K562 (cell line): ENCODE results near the gene MPIG6B. TPM values are rescaled to one million over a fixed set of nuclear protein-coding genes. Genes with fewer than 3 reads are reported as not detected.

ENCODE experiments used
- ARID2 ChIP-seq: fragments of 450-650 bp; IDR thresholded peaks from 2 replicates; pipeline ENCODE4 v1.6.1; 2017; ENCODE audit warnings: antibody characterized with exemption, mild to moderate bottlenecking
- ARID3B ChIP-seq: fragments of 250-450 bp; sonication (Bioruptor Pico); IDR thresholded peaks from 2 replicates; pipeline ENCODE4 v1.4.0; 2020; ENCODE audit warnings: borderline replicate concordance
- BRF1 ChIP-seq: IDR thresholded peaks from 3 replicates; pipeline ENCODE4 v1.6.1; 2011; ENCODE audit warnings: borderline replicate concordance, mild to moderate bottlenecking; ENCODE audit not compliant: insufficient read length; ENCODE audit errors: extremely low read depth
- CBX8 ChIP-seq: fragments of 200-600 bp; sonication (generic); IDR thresholded peaks from 2 replicates; pipeline ENCODE4 v1.6.1; 2012; ENCODE audit warnings: borderline replicate concordance, mixed run types, low read depth, mild to moderate bottlenecking, moderate library complexity, mixed read lengths, low read length, control low read depth, inconsistent platforms; ENCODE audit not compliant: poor library complexity, severe bottlenecking; ENCODE audit errors: extremely low read depth
- CHAMP1 ChIP-seq: fragments of 450-650 bp; IDR thresholded peaks from 2 replicates; pipeline ENCODE4 v1.6.1; 2016; ENCODE audit warnings: mild to moderate bottlenecking
- CTCF ChIP-seq, 3 experiments: IDR thresholded peaks in 2 of 3; conservative IDR thresholded peaks in 1 of 3; 2 replicates each; pipeline ENCODE4 v1.5.1; 2011 to 2012; ENCODE audit warnings: low read length in 3 of 3, mild to moderate bottlenecking in 3 of 3, control low read depth in 2 of 3, improper control_type of control experiment in 1 of 3, inconsistent platforms in 1 of 3, low read depth in 1 of 3, mixed read lengths in 1 of 3, moderate library complexity in 1 of 3; ENCODE audit not compliant: insufficient read depth in 2 of 3
- E2F3 ChIP-seq: fragments of 250-450 bp; sonication (Bioruptor Pico); IDR thresholded peaks from 2 replicates; pipeline ENCODE4 v1.4.0; 2020; ENCODE audit warnings: mild to moderate bottlenecking
- EP300 ChIP-seq: IDR thresholded peaks from 2 replicates; pipeline ENCODE4 v1.6.1; 2012; ENCODE audit warnings: low read length, improper control_type of control experiment
- FOSL1 ChIP-seq: fragments of 200-800 bp; sonication (Bioruptor generic); conservative IDR thresholded peaks from 2 replicates; pipeline ENCODE4 v1.6.1; 2016; ENCODE audit warnings: missing genetic modification characterization, missing compliant biosample characterization
- HDGF ChIP-seq: fragments of 450-650 bp; IDR thresholded peaks from 2 replicates; pipeline ENCODE4 v1.6.1; 2016
- MIER1 ChIP-seq: fragments of 450-650 bp; IDR thresholded peaks from 2 replicates; pipeline ENCODE4 v1.6.1; 2016; ENCODE audit warnings: antibody characterized with exemption, mild to moderate bottlenecking, low read depth
- MLLT1 ChIP-seq, 2 experiments: fragments of 450-650 bp; IDR thresholded peaks; 2 replicates each; pipeline ENCODE4 v1.6.1; 2016
- NFYB ChIP-seq: IDR thresholded peaks from 2 replicates; pipeline ENCODE4 v1.6.1; 2011; ENCODE audit warnings: mild to moderate bottlenecking, moderate library complexity; ENCODE audit not compliant: insufficient read length; ENCODE audit errors: extremely low read depth
- THRB ChIP-seq: fragments of 450-650 bp; formaldehyde crosslinking; conservative IDR thresholded peaks from 2 replicates; pipeline ENCODE4 v1.4.0; 2022; ENCODE audit warnings: mild to moderate bottlenecking, missing genetic modification characterization
- TRIM28 ChIP-seq: fragments of 450-650 bp; IDR thresholded peaks from 2 replicates; pipeline ENCODE4 v1.6.1; 2017
- USF1 ChIP-seq: sonication (generic); formaldehyde crosslinking; IDR thresholded peaks from 2 replicates; pipeline ENCODE4 v1.9.0; 2022; ENCODE audit warnings: mild to moderate bottlenecking, missing genetic modification reagents
- ZNF133 ChIP-seq: fragments of 250-450 bp; sonication (Bioruptor Pico); IDR thresholded peaks from 2 replicates; pipeline ENCODE4 v1.4.0; 2020; ENCODE audit warnings: mild to moderate bottlenecking
- polyA plus RNA-seq, 8 experiments: library from polyadenylated mRNA; depleted of rRNA in 4 of 8; stranded (reverse) in 5 of 8; unstranded in 3 of 8; fragments of >200 nt; fragmentation: Nextera tagmentation in 2 of 8; fragmentation: Illumina TruSeq in 1 of 8; extraction: Ambion mirVana in 2 of 8; extraction: Trizol in 1 of 8; gene quantifications; 2 replicates each; pipeline versions ENCODE4 v1.2.1 to v1.2.3, GENCODE V29; 2011 to 2014; ENCODE audit warnings: inconsistent platforms in 1 of 8, missing spikeins in 1 of 8
- total RNA-seq, 7 experiments: library from RNA; depleted of rRNA in 6 of 7; stranded (reverse); fragments of >200 nt in 6 of 7; fragmentation: Illumina TruSeq in 2 of 7; extraction: Trizol in 2 of 7; gene quantifications; 2 replicates each; pipeline versions ENCODE4 v1.2.1 to v1.2.3, GENCODE V29; 2011 to 2021; ENCODE audit warnings: low replicate concordance in 1 of 7

MPIG6B gene
- total and polyA plus RNA-seq, 9 of the 15 experiments (the other 6 are each of a cell fraction or from before 2014, with no cell fraction given) = 0.11 to 1.2 (median 0.28) TPM; not detected in 1

GRCh38 chr6:31686483-31686882, 36.7 kb upstream of the MPIG6B start (continued):
- TF ChIP-seq ARID2 = 0 out of 2 replicates have a peak, but pooled peaks have one; percentile 10
- TF ChIP-seq EP300 = peak; percentile 59; the same call in 1 of the 2 replicates
- TF ChIP-seq MLLT1 (IDR thresholded peaks at IDR 0.05) = 0 out of 4 replicates have a peak, but pooled peaks of 1 of the 2 experiments have one; percentile 12
- no peak for TF ChIP-seq CHAMP1
- TF ChIP-seq CTCF (IDR thresholded peaks at IDR 0.05 in 2 of 3, conservative IDR thresholded peaks at IDR 0.05 in 1 of 3; ENCODE audit: insufficient read depth in 2 of 3, low read depth in 1 of 3, low read length in 3 of 3) = 0 out of 6 replicates have a peak, but pooled peaks of 1 of the 3 experiments have one; percentile 10
- TF ChIP-seq ARID3B = 0 out of 2 replicates have a peak, but pooled peaks have one; percentile 15
- TF ChIP-seq ZNF133 (CRISPR knock-in tag) = 0 out of 2 replicates have a peak, but pooled peaks have one; percentile 21
- TF ChIP-seq NFYB = no peak
- no peak for TF ChIP-seq BRF1
- peak; percentile 52; the same call in 1 of the 2 replicates for TF ChIP-seq THRB
- no peak for TF ChIP-seq FOSL1 (tag)
- peak; percentile 97 for TF ChIP-seq HDGF
- no peak for TF ChIP-seq CBX8
- TF ChIP-seq MIER1 = 0 out of 2 replicates have a peak, but pooled peaks have one; percentile 35
- no peak for TF ChIP-seq E2F3
- TF ChIP-seq USF1 = 0 out of 2 replicates have a peak, but pooled peaks have one; percentile 29
- TF ChIP-seq TRIM28 = 0 out of 2 replicates have a peak, but pooled peaks have one; percentile 26
